Effector CD8-positive, alpha-beta T cell (primary cell): ENCODE measurements around the gene ARHGAP23.
A peak's percentile ranks its signal among the peaks of the same experiment; 100 is the strongest.
"Not testable (repeated sequence)": the region's sequence is repeated elsewhere in the genome, so short reads cannot be mapped to it uniquely, and the experiment has no call there.

Experiments
- DNase-seq: peaks from one replicate; lab custom pipeline; 2025; lab: John Stamatoyannopoulos, UW

The ARHGAP23 gene

GRCh38 chr17:38491346-38492066 is 63.2 kb downstream of the ARHGAP23 start:
- not testable (repeated sequence) for DNase-seq

GRCh38 chr17:38492067-38493040 is 64.1 kb downstream of the ARHGAP23 start:
- peak; percentile 79 for DNase-seq

- not testable (repeated sequence) for DNase-seq
Measured at GRCh38 chr17:38494152-38494551, 65.9 kb downstream of the ARHGAP23 start.

GRCh38 chr17:38497656-38498055 is 69.4 kb downstream of the ARHGAP23 start:
- not testable (repeated sequence) for DNase-seq

- no peak for DNase-seq
Measured at GRCh38 chr17:38498353-38498752, 70.1 kb downstream of the ARHGAP23 start.

- not testable (repeated sequence) for DNase-seq
Measured at GRCh38 chr17:38499230-38499629, 71.0 kb downstream of the ARHGAP23 start.

- not testable (repeated sequence) for DNase-seq
Measured at GRCh38 chr17:38501718-38502117, 73.5 kb downstream of the ARHGAP23 start.

GRCh38 chr17:38503286-38503913 is 75.1 kb downstream of the ARHGAP23 start:
- DNase-seq = not testable (repeated sequence)

- no peak for DNase-seq
Measured at GRCh38 chr17:38504216-38504615, 76.0 kb downstream of the ARHGAP23 start.

GRCh38 chr17:38507436-38507835 is 79.2 kb downstream of the ARHGAP23 start:
- DNase-seq = no peak

GRCh38 chr17:38507921-38508569 is 79.8 kb downstream of the ARHGAP23 start:
- no peak for DNase-seq

GRCh38 chr17:38508570-38508950 is 80.3 kb downstream of the ARHGAP23 start:
- no peak for DNase-seq

- peak; percentile 28 for DNase-seq
Measured at GRCh38 chr17:38508954-38509771, 80.9 kb downstream of the ARHGAP23 start.

- no peak for DNase-seq
Measured at GRCh38 chr17:38509772-38510420, 81.6 kb downstream of the ARHGAP23 start.

GRCh38 chr17:38510421-38511149 is 82.3 kb downstream of the ARHGAP23 start:
- no peak for DNase-seq

- DNase-seq = no peak
Measured at GRCh38 chr17:38511150-38512108, 83.2 kb downstream of the ARHGAP23 start.

- no peak for DNase-seq
Measured at GRCh38 chr17:38512473-38513058, 84.3 kb downstream of the ARHGAP23 start.

GRCh38 chr17:38526526-38526925 is 98.3 kb downstream of the ARHGAP23 start:
- not testable (repeated sequence) for DNase-seq
